Endothelial cell of umbilical vein (primary cell): ENCODE data around the gene DGKA. TPM values are rescaled to one million over a fixed set of nuclear protein-coding genes. Genes with fewer than 3 reads are reported as not detected.

ENCODE experiments used
- BruUV-seq: library from RNA; stranded (reverse); fragments of 400-500 nt; replicated peaks from 2 replicates; lab custom pipeline; 2021; lab: Mats Ljungman, UMichigan
- CTCF ChIA-PET: fragments of 300-600, 350-600 bp; sonication (Branson Sonifier 250); formaldehyde crosslinking; loops from one replicate; lab custom pipeline; 2021; ENCODE audit warnings: antibody characterized with exemption, inconsistent platforms; lab: Charles Lee
- POLR2A ChIA-PET: fragments of 300-600, 350-600 bp; sonication (Branson Sonifier 250); formaldehyde crosslinking; loops from one replicate; lab custom pipeline; 2021; ENCODE audit warnings: antibody characterized with exemption, inconsistent platforms; lab: Charles Lee
- DNase-seq: peaks from one replicate; pipeline ENCODE4 v3.0.0-alpha.2; 2011; ENCODE audit warnings: low read depth, low spot score
- FAIRE-seq: peaks from 2 replicates; lab custom pipeline; 2011; peaks lifted over from hg19 to GRCh38; lab: Jason Lieb, UNC
- H2AFZ ChIP-seq: 2 replicates; pipeline ENCODE4 v1.6.0; 2012; ENCODE audit warnings: low read depth, low read length, control low read depth, inconsistent platforms
- H3K27ac ChIP-seq: 2 replicates; pipeline ENCODE4 v1.5.1; 2011; ENCODE audit warnings: low read depth, mild to moderate bottlenecking, control low read depth, low read length, moderate library complexity; ENCODE audit not compliant: insufficient read depth
- H3K27me3 ChIP-seq, 2 experiments: 2 replicates each; pipeline versions ENCODE4 v1.6.0 to v1.6.1; 2011; ENCODE audit warnings: low read length in 2 of 2, mixed read lengths in 1 of 2; ENCODE audit not compliant: control insufficient read depth in 2 of 2, insufficient read depth in 2 of 2
- H3K36me3 ChIP-seq, 2 experiments: 2 replicates in 1 of 2; 3 replicates in 1 of 2; pipeline ENCODE4 v1.5.1; 2011; ENCODE audit warnings: low read length in 2 of 2, mild to moderate bottlenecking in 1 of 2, moderate library complexity in 1 of 2; ENCODE audit not compliant: control insufficient read depth in 2 of 2, insufficient read depth in 2 of 2; ENCODE audit errors: extremely low read depth in 1 of 2
- H3K4me1 ChIP-seq: 3 replicates; pipeline ENCODE4 v1.5.1; 2011; ENCODE audit warnings: mild to moderate bottlenecking, low read length; ENCODE audit not compliant: control insufficient read depth, insufficient read depth; ENCODE audit errors: extremely low read depth
- H3K4me2 ChIP-seq: 2 replicates; pipeline ENCODE4 v1.6.1; 2011; ENCODE audit warnings: low read length, control low read depth, mixed read lengths; ENCODE audit not compliant: insufficient read depth
- H3K4me3 ChIP-seq, 3 experiments: fragments of 200-600 bp in 1 of 3; sonication (generic), shearing (Covaris generic) in 1 of 3; replicated peaks in 1 of 3; 2 replicates each; pipeline ENCODE4 v1.5.1; 2011 to 2016; ENCODE audit warnings: control low read depth in 3 of 3, low read length in 3 of 3, mild to moderate bottlenecking in 2 of 3, inconsistent platforms in 1 of 3, low read depth in 1 of 3, moderate library complexity in 1 of 3; ENCODE audit not compliant: insufficient read depth in 1 of 3
- H3K79me2 ChIP-seq: 2 replicates; pipeline ENCODE4 v1.6.0; 2012; ENCODE audit warnings: low read length, inconsistent platforms; ENCODE audit not compliant: control insufficient read depth, insufficient read depth
- H3K9ac ChIP-seq: replicated peaks from 2 replicates; pipeline ENCODE3; 2011; ENCODE audit warnings: low read length, control low read depth; ENCODE audit not compliant: insufficient read depth; ENCODE audit errors: extremely low read depth
- H3K9me1 ChIP-seq: replicated peaks from 3 replicates; pipeline ENCODE4 v1.6.0; 2011; ENCODE audit warnings: mild to moderate bottlenecking, low read length; ENCODE audit not compliant: control insufficient read depth, insufficient read depth; ENCODE audit errors: extremely low read depth
- H3K9me3 ChIP-seq: replicated peaks from 2 replicates; pipeline ENCODE4 v1.5.1; 2012; ENCODE audit warnings: low read length, inconsistent platforms; ENCODE audit not compliant: control insufficient read depth, insufficient read depth
- H4K20me1 ChIP-seq: replicated peaks from 2 replicates; pipeline ENCODE3; 2011; ENCODE audit warnings: mild to moderate bottlenecking, low read length; ENCODE audit not compliant: control insufficient read depth, insufficient read depth; ENCODE audit errors: extremely low read depth
- CTCF ChIP-seq, 2 donors: IDR thresholded peaks; 1 replicate in 1 of 2; 2 replicates in 1 of 2; pipeline ENCODE4 v1.5.1; 2011; ENCODE audit warnings: low read length in 2 of 2, mild to moderate bottlenecking in 2 of 2, moderate library complexity in 2 of 2, control low read depth in 1 of 2, inconsistent platforms in 1 of 2, low read depth in 1 of 2; ENCODE audit not compliant: insufficient read depth in 1 of 2; ENCODE audit errors: extremely low read depth in 1 of 2
- EZH2 ChIP-seq: IDR thresholded peaks from 2 replicates; pipeline ENCODE4 v1.6.1; 2012; ENCODE audit warnings: borderline replicate concordance, low read depth, mild to moderate bottlenecking, moderate library complexity, low read length, inconsistent platforms; ENCODE audit not compliant: severe bottlenecking
- FOS ChIP-seq: IDR thresholded peaks from 2 replicates; pipeline ENCODE4 v1.6.1; 2011; ENCODE audit warnings: mild to moderate bottlenecking, low read length, moderate library complexity, borderline replicate concordance; ENCODE audit not compliant: insufficient read depth
- GATA2 ChIP-seq: IDR thresholded peaks from 2 replicates; pipeline ENCODE4 v1.7.0; 2011; ENCODE audit warnings: low read depth, mild to moderate bottlenecking, moderate library complexity, mixed read lengths, low read length; ENCODE audit not compliant: insufficient read length, insufficient read depth
- JUN ChIP-seq: IDR thresholded peaks from 2 replicates; pipeline ENCODE4 v1.6.1; 2011; ENCODE audit warnings: borderline replicate concordance, low read depth; ENCODE audit not compliant: insufficient read length, insufficient read depth
- MAX ChIP-seq: IDR thresholded peaks from 2 replicates; pipeline ENCODE4 v1.6.1; 2011; ENCODE audit not compliant: insufficient read depth, insufficient read length
- MYC ChIP-seq: IDR thresholded peaks from one replicate; pipeline ENCODE4 v1.6.1; 2011; ENCODE audit warnings: mild to moderate bottlenecking, low read depth, low read length
- POLR2A ChIP-seq: IDR thresholded peaks from 2 replicates; pipeline ENCODE4 v1.6.1; 2012; ENCODE audit warnings: low read depth, mild to moderate bottlenecking, control low read depth, low read length
- POLR2AphosphoS5 ChIP-seq: IDR thresholded peaks from 2 replicates; pipeline ENCODE4 v1.6.1; 2012; ENCODE audit warnings: low read depth, mild to moderate bottlenecking, control low read depth, low read length, moderate library complexity; ENCODE audit not compliant: insufficient read depth
- dilution Hi-C: fragments of 300-500 bp; cut with MboI; formaldehyde crosslinking; loops from one replicate; pipeline ENCODE4 v1.15.0; 2019; ENCODE audit warnings: low sequenced_read_pairs; ENCODE audit not compliant: extremely low pct_ligation_motif_present
- intact Hi-C: fragments of 100-400 bp; cut with micrococcal nuclease; formaldehyde crosslinking; loops from one replicate; pipeline ENCODE4 v1.10.0; 2022
- polyA plus RNA-seq, 4 experiments: library from polyadenylated mRNA; depleted of rRNA in 3 of 4; stranded (reverse) in 3 of 4; unstranded in 1 of 4; fragments of >200 nt; gene quantifications; 2 replicates each; pipeline versions ENCODE4 v1.2.1 to v1.2.3, GENCODE V29; 2011 to 2012; ENCODE audit warnings: missing spikeins in 1 of 4
- total RNA-seq: library from RNA; stranded (reverse); gene quantifications from 2 replicates; pipeline ENCODE4 v1.2.3, GENCODE V29; 2021

DGKA gene
- total and polyA plus RNA-seq, 2 donors (not counting 3 experiments of a cell fraction or from before 2014, with no cell fraction given): 49.8 to 53.2 TPM

- no peak for FAIRE-seq
- ChIA-PET POLR2A (no interaction called here), CTCF (no interaction called here)
- no TSS peak for BruUV-seq
- Histone ChIP-seq H3K9me3 (no peaks in the 10 kb centered on the region), H3K4me1 (peaks cover 15% of the 10 kb centered on the region), H3K9ac (no peak overlapping the region), H3K36me3 (peaks cover 0 to 2% of the 10 kb centered on the region in 2 experiments), H3K27ac (no peak overlapping the region), H3K4me2 (no peak overlapping the region), H3K9me1 (no peaks in the 10 kb centered on the region), H4K20me1 (no peaks in the 10 kb centered on the region), H3K4me3 (no peak overlapping the region), H3K79me2 (peaks cover 13% of the 10 kb centered on the region), H2AFZ (no peak overlapping the region), H3K27me3 (no peaks in the 10 kb centered on the region)
- TF ChIP-seq GATA2: no peak
- TF ChIP-seq POLR2AphosphoS5: no peak
- TF ChIP-seq EZH2: no peak
- no peak for TF ChIP-seq CTCF (IDR thresholded peaks at IDR 0.05; ENCODE audit: extremely low read depth in 1 of 2, insufficient read depth in 1 of 2, low read depth in 1 of 2, low read length in 2 of 2)
- no peak for TF ChIP-seq FOS
- TF ChIP-seq JUN: no peak
- DNase-seq: no peak
- intact Hi-C loops (no loop called here), dilution Hi-C loops (no loop called here)
Observed at GRCh38 chr12:55963760-55964159, 32.8 kb downstream of the DGKA start.

GRCh38 chr12:55965240-55965639 is 34.3 kb downstream of the DGKA start:
- POLR2A ChIA-PET: no interaction called here
- dilution Hi-C loops: no loop called here

More at GRCh38 chr12:55965240-55965639, 34.3 kb downstream of the DGKA start:
- H3K27me3 ChIP-seq: no peaks in the 10 kb centered on the region
- H3K4me1 ChIP-seq: peaks cover 15% of the 10 kb centered on the region
- H3K27ac ChIP-seq: no peak overlapping the region
- H2AFZ ChIP-seq: no peak overlapping the region
- CTCF ChIA-PET: no interaction called here
- H3K4me2 ChIP-seq: no peak overlapping the region
- BruUV-seq: no TSS peak
- intact Hi-C loops: no loop called here
- no peaks in the 10 kb centered on the region for H3K9me1 ChIP-seq
- no peak for TF ChIP-seq FOS
- no peak for TF ChIP-seq MAX
- no peak for TF ChIP-seq MYC
- no peak for TF ChIP-seq POLR2AphosphoS5
- TF ChIP-seq GATA2: no peak
- no peak for TF ChIP-seq POLR2A
- TF ChIP-seq CTCF (IDR thresholded peaks at IDR 0.05; ENCODE audit: extremely low read depth in 1 of 2, insufficient read depth in 1 of 2, low read depth in 1 of 2, low read length in 2 of 2): no peak
- TF ChIP-seq JUN: no peak
- no peak for TF ChIP-seq EZH2
- DNase-seq (no peak), FAIRE-seq (no peak)
- H4K20me1 ChIP-seq: no peaks in the 10 kb centered on the region
- peaks cover 0 to 3% of the 10 kb centered on the region in 2 experiments for H3K36me3 ChIP-seq
- H3K79me2 ChIP-seq: peaks cover 13% of the 10 kb centered on the region
- H3K9me3 ChIP-seq: no peaks in the 10 kb centered on the region
- no peak overlapping the region for H3K9ac ChIP-seq
- H3K4me3 ChIP-seq: no peak overlapping the region
